PC-3 (cell line): Measurements from ENCODE around the gene ARL14EPL. TPM values are rescaled to one million over a fixed set of nuclear protein-coding genes. Genes with fewer than 3 reads are reported as not detected.

Experiments
- ATAC-seq: fragments of 200-7000 bp; cut with Tn5 transposase; 2 replicates; pipeline ENCODE4 v1.9.1; 2020; ENCODE audit warnings: mild to moderate bottlenecking, moderate library complexity
- BruUV-seq: library from RNA; stranded (reverse); fragments of 400-500 nt; replicated peaks from 2 replicates; lab custom pipeline; 2021; lab: Mats Ljungman, UMichigan
- CTCF ChIA-PET: fragments of 300-600 bp; sonication (Branson Sonifier 250); formaldehyde crosslinking; loops from one replicate; lab custom pipeline; 2022; ENCODE audit warnings: antibody characterized with exemption; lab: Charles Lee
- POLR2A ChIA-PET: fragments of 300-600 bp; sonication (Branson Sonifier 250); formaldehyde crosslinking; loops from one replicate; lab custom pipeline; 2022; ENCODE audit warnings: antibody characterized with exemption; ENCODE audit not compliant: unreplicated experiment; lab: Charles Lee
- DNase-seq: peaks from one replicate; pipeline ENCODE4 v3.0.0-alpha.2; 2015
- H2AFZ ChIP-seq: fragments of 300-600 bp; sonication (generic); 2 replicates; pipeline ENCODE4 v1.6.0; 2016; ENCODE audit warnings: antibody characterized with exemption, low read length
- H3F3A ChIP-seq: fragments of 300-600 bp; sonication (generic); one replicate; pipeline ENCODE4 v1.6.0; 2017; ENCODE audit warnings: antibody characterized with exemption, low read length, control low read depth, mild to moderate bottlenecking; ENCODE audit not compliant: unreplicated experiment
- H3K27ac ChIP-seq: fragments of 300-600 bp; sonication (generic); 2 replicates; pipeline ENCODE4 v1.5.1; 2016; ENCODE audit warnings: mild to moderate bottlenecking, low read length
- H3K27me3 ChIP-seq: fragments of 300-600 bp; sonication (generic); 2 replicates; pipeline ENCODE4 v1.6.1; 2016; ENCODE audit warnings: low read length, mixed read lengths
- H3K36me3 ChIP-seq: fragments of 300-600 bp; sonication (generic); 2 replicates; pipeline ENCODE4 v1.6.1; 2016; ENCODE audit warnings: low read depth, mixed run types, low read length, mixed read lengths
- H3K4me1 ChIP-seq: fragments of 300-600 bp; sonication (generic); 2 replicates; pipeline ENCODE4 v1.5.1; 2016; ENCODE audit warnings: low read length; ENCODE audit not compliant: insufficient read depth
- H3K4me2 ChIP-seq: fragments of 300-600 bp; sonication (generic); 2 replicates; pipeline ENCODE4 v1.6.0; 2016; ENCODE audit warnings: low read length
- H3K4me3 ChIP-seq: fragments of 300-600 bp; sonication (generic); 2 replicates; pipeline ENCODE4 v1.5.1; 2016; ENCODE audit warnings: mild to moderate bottlenecking, low read length, mixed read lengths
- H3K79me2 ChIP-seq: fragments of 300-600 bp; sonication (generic); 2 replicates; pipeline ENCODE4 v1.6.1; 2017; ENCODE audit warnings: low read length, mixed read lengths
- H3K9ac ChIP-seq: fragments of 300-600 bp; sonication (generic); 2 replicates; pipeline ENCODE4 v1.6.0; 2016; ENCODE audit warnings: mild to moderate bottlenecking, low read length
- H3K9me2 ChIP-seq: fragments of 300-600 bp; sonication (generic); replicated peaks from 2 replicates; pipeline ENCODE4 v1.6.1; 2016; ENCODE audit warnings: mixed run types, low read length, mixed read lengths
- H3K9me3 ChIP-seq: fragments of 300-600 bp; sonication (generic); 2 replicates; pipeline ENCODE4 v1.6.1; 2016; ENCODE audit warnings: low read length, mixed read lengths
- H4K20me1 ChIP-seq: fragments of 300-600 bp; sonication (generic); 2 replicates; pipeline ENCODE4 v1.6.1; 2016; ENCODE audit warnings: low read length, mixed read lengths
- EZH2 ChIP-seq: fragments of 300-600 bp; sonication (generic); IDR thresholded peaks from one replicate; pipeline ENCODE4 v1.6.1; 2017; ENCODE audit warnings: antibody characterized with exemption, mild to moderate bottlenecking, low read length; ENCODE audit not compliant: unreplicated experiment
- EZH2phosphoT487 ChIP-seq: fragments of 300-600 bp; sonication (generic); IDR thresholded peaks from 2 replicates; pipeline ENCODE4 v1.6.1; 2018; ENCODE audit warnings: mild to moderate bottlenecking, antibody characterized with exemption, low read length, borderline replicate concordance
- intact Hi-C: fragments of 100-400 bp; cut with micrococcal nuclease; formaldehyde crosslinking; loops from 2 replicates; pipeline ENCODE4 v1.9.0; 2023
- total RNA-seq: library from RNA; depleted of rRNA; stranded (reverse); fragments of >200 nt; gene quantifications from 2 replicates; pipeline ENCODE4 v1.2.3, GENCODE V29; 2014
- TF ChIP-seq, protein P1 (sequence below): fragments of 300-600 bp; sonication (generic); conservative IDR thresholded peaks from 2 replicates; pipeline ENCODE4 v1.5.1; 2017; ENCODE audit warnings: antibody characterized with exemption, low read depth, mild to moderate bottlenecking, low read length

ARL14EPL gene
- total RNA-seq, 1 experiment from 2014 or later = not detected

DNA sequence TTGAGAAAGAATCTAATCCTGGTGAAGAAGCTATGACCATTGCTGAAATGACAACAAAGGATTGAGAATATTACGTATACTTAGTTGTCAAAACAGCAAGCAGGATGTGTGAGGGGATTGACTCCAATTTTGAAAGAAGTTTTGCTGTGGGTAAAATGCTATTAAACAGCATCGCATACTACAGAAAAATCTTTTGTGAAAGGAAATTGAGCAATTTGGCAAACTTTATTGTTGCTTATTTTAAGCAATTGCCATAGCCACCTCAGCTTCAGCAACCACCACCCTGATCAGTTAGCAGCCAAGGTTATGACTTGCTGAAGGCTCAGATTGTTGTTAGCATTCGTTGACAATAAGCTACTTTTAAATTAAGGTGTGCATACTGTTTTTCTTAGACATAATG lies 22.5 kb upstream of the ARL14EPL start:
- Histone ChIP-seq H3K27me3 (no peaks in the 10 kb centered on the region), H3K4me2 (no peak overlapping the region), H3K36me3 (no peaks in the 10 kb centered on the region), H3K9me3 (no peaks in the 10 kb centered on the region), H3K9ac (no peak overlapping the region), H2AFZ (no peak overlapping the region), H4K20me1 (no peaks in the 10 kb centered on the region), H3K9me2 (no peaks in the 10 kb centered on the region), H3K27ac (no peak overlapping the region), H3K4me1 (no peaks in the 10 kb centered on the region), H3F3A (no peaks in the 10 kb centered on the region), H3K4me3 (no peak overlapping the region), H3K79me2 (no peaks in the 10 kb centered on the region)
- BruUV-seq = no TSS peak
- POLR2A ChIA-PET = no interaction called here
- ATAC-seq (no peak), DNase-seq (no peak)
- TF ChIP-seq EZH2phosphoT487 = no peak
- TF ChIP-seq EZH2 = no peak
- TF ChIP-seq, protein P1, sequence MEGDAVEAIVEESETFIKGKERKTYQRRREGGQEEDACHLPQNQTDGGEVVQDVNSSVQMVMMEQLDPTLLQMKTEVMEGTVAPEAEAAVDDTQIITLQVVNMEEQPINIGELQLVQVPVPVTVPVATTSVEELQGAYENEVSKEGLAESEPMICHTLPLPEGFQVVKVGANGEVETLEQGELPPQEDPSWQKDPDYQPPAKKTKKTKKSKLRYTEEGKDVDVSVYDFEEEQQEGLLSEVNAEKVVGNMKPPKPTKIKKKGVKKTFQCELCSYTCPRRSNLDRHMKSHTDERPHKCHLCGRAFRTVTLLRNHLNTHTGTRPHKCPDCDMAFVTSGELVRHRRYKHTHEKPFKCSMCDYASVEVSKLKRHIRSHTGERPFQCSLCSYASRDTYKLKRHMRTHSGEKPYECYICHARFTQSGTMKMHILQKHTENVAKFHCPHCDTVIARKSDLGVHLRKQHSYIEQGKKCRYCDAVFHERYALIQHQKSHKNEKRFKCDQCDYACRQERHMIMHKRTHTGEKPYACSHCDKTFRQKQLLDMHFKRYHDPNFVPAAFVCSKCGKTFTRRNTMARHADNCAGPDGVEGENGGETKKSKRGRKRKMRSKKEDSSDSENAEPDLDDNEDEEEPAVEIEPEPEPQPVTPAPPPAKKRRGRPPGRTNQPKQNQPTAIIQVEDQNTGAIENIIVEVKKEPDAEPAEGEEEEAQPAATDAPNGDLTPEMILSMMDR = no peak
- intact Hi-C loops = no loop called here
- CTCF ChIA-PET = no interaction called here

DNA sequence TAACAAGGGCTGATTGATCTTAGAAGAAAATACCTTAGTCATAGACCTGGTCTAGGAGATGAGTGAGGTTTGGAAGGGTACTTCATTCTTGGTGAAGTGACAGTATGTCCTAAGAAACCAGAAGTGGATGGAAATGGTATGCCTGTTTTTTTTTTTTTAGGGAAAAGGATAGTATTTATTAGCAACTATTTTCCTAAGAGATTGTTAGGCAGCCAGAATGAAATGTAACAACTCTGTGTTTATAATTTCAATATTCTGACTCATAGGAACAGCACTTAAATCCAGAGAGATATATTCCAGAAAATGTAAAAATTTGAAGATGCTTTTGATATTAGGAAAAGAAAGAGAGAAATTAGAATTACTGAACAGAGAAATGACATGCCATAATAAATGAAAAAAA lies 21.2 kb upstream of the ARL14EPL start:
- no peak for ATAC-seq

DNA sequence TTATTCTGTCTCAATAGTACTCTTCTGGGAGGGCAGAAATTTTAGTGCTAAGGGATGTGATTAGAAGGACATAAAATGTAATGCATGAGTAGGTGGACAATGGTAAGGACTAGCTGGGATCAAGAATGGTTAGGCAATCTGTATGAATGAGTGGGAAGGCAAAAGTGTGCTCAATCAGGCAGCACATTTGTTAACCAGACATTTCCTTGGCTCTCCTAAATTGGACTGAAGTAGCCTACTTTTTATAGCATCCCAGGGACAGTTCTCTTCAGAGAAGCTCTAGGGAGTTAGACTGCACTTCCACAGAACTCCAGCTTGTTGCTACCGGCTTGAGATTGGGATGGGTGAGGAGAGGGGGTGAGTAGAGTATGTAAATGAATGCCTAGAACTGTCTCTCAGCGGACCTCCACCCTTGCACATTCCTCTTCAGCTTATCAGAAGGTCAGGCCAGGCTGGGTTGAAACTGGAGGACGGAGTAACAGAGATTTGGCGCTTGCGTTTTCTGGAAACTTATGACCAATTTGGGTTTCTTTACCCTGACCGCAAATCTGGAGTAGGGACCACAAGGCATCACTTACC lies 19.0 kb upstream of the ARL14EPL start:
- Histone ChIP-seq H3K4me1 (no peaks in the 10 kb centered on the region), H3K27ac (no peak overlapping the region), H3K79me2 (no peaks in the 10 kb centered on the region), H3K36me3 (no peaks in the 10 kb centered on the region), H4K20me1 (no peaks in the 10 kb centered on the region), H3K9me2 (no peaks in the 10 kb centered on the region), H3K4me2 (no peak overlapping the region), H2AFZ (no peak overlapping the region), H3F3A (no peaks in the 10 kb centered on the region), H3K27me3 (no peaks in the 10 kb centered on the region), H3K9ac (no peak overlapping the region), H3K9me3 (no peaks in the 10 kb centered on the region), H3K4me3 (no peak overlapping the region)
- DNase-seq = no peak
- no TSS peak for BruUV-seq
- ATAC-seq = no peak
- POLR2A ChIA-PET = no interaction called here
- TF ChIP-seq, protein P1 = no peak
- TF ChIP-seq EZH2phosphoT487 = no peak
- no peak for TF ChIP-seq EZH2
- CTCF ChIA-PET = no interaction called here
- intact Hi-C loops = no loop called here

More for the DNA sequence above, 21.2 kb upstream of the ARL14EPL start:
- H3K9me3 ChIP-seq = no peaks in the 10 kb centered on the region
- H3K79me2 ChIP-seq = no peaks in the 10 kb centered on the region
- intact Hi-C loops = no loop called here
- no peaks in the 10 kb centered on the region for H3K4me1 ChIP-seq
- DNase-seq = no peak
- no peaks in the 10 kb centered on the region for H4K20me1 ChIP-seq
- ChIA-PET CTCF (no interaction called here), POLR2A (no interaction called here)
- no peaks in the 10 kb centered on the region for H3K36me3 ChIP-seq
- no peaks in the 10 kb centered on the region for H3K27me3 ChIP-seq
- H3K4me2 ChIP-seq = no peak overlapping the region
- TF ChIP-seq EZH2phosphoT487 (no peak), EZH2 (no peak)
- TF ChIP-seq, protein P1 = no peak
- H2AFZ ChIP-seq = no peak overlapping the region
- no peak overlapping the region for H3K27ac ChIP-seq
- no peak overlapping the region for H3K9ac ChIP-seq
- no peaks in the 10 kb centered on the region for H3F3A ChIP-seq
- no peaks in the 10 kb centered on the region for H3K9me2 ChIP-seq
- no peak overlapping the region for H3K4me3 ChIP-seq
- BruUV-seq = no TSS peak
